Measurements from ENCODE around the gene KIRREL3.

- TF ChIP-seq CTCF (IDR thresholded peaks at IDR 0.05 in 2 of 3, conservative IDR thresholded peaks at IDR 0.05 in 1 of 3; ENCODE audit: insufficient read depth in 2 of 3, low read depth in 1 of 3, low read length in 3 of 3) (no peak), UBTF (IDR thresholded peaks at IDR 0.05; ENCODE audit: borderline replicate concordance in 1 of 2, low read depth in 2 of 2, low read length in 2 of 2) (no peak), ZBTB34 (CRISPR knock-in tag; IDR thresholded peaks at IDR 0.05) (no peak), RBM39 (optimal IDR thresholded peaks at IDR 0.05; ENCODE audit: low read depth, low read length) (no peak), MEF2A (IDR thresholded peaks at IDR 0.05; ENCODE audit: control insufficient read depth, low read depth, low read length) (no peak)
Measured at GRCh38 chr11:126498281-126498680, 502.3 kb downstream of the KIRREL3 start.

All from K562 (cell line).